Smooth muscle cell (in vitro differentiated cells): ENCODE results near the gene TBC1D22A. TPM values are rescaled to one million over a fixed set of nuclear protein-coding genes. Genes with fewer than 3 reads are reported as not detected.

Source experiments
- DNase-seq: peaks from one replicate; lab custom pipeline; 2025; ENCODE audit not compliant: unreplicated experiment; lab: John Stamatoyannopoulos, UW
- H2AFZ ChIP-seq: fragments of 200-600 bp; sonication (generic); 2 replicates; pipeline ENCODE4 v1.6.0; 2016; ENCODE audit warnings: antibody characterized with exemption, low read depth, mild to moderate bottlenecking
- H3F3A ChIP-seq: fragments of 200-600 bp; sonication (generic); 2 replicates; pipeline ENCODE4 v1.6.0; 2017; ENCODE audit warnings: antibody characterized with exemption, low read depth
- H3K27ac ChIP-seq: fragments of 200-600 bp; sonication (generic); 2 replicates; pipeline ENCODE4 v1.5.1; 2016; ENCODE audit warnings: low read depth, mild to moderate bottlenecking
- H3K27me3 ChIP-seq: fragments of 200-600 bp; sonication (generic); 2 replicates; pipeline ENCODE4 v1.6.1; 2016; ENCODE audit warnings: low read depth, mild to moderate bottlenecking
- H3K36me3 ChIP-seq: fragments of 200-600 bp; sonication (generic); 2 replicates; pipeline ENCODE4 v1.5.1; 2016; ENCODE audit warnings: low read depth
- H3K4me1 ChIP-seq: fragments of 200-600 bp; sonication (generic); 2 replicates; pipeline ENCODE4 v1.5.1; 2016; ENCODE audit warnings: low read depth
- H3K4me2 ChIP-seq: fragments of 200-600 bp; sonication (generic); 2 replicates; pipeline ENCODE4 v1.6.0; 2016; ENCODE audit warnings: mild to moderate bottlenecking
- H3K4me3 ChIP-seq: fragments of 200-600 bp; sonication (generic); 2 replicates; pipeline ENCODE4 v1.5.1; 2016; ENCODE audit warnings: mild to moderate bottlenecking
- H3K79me2 ChIP-seq: fragments of 200-600 bp; sonication (generic); 2 replicates; pipeline ENCODE4 v1.6.0; 2016; ENCODE audit warnings: low read depth, mild to moderate bottlenecking
- H3K9ac ChIP-seq: fragments of 200-600 bp; sonication (generic); 2 replicates; pipeline ENCODE4 v1.6.0; 2016; ENCODE audit warnings: low read depth
- H3K9me3 ChIP-seq: fragments of 200-600 bp; sonication (generic); replicated peaks from 2 replicates; pipeline ENCODE4 v1.5.1; 2016; ENCODE audit warnings: low read depth
- H4K20me1 ChIP-seq: fragments of 200-600 bp; sonication (generic); 2 replicates; pipeline ENCODE4 v1.6.0; 2016; ENCODE audit warnings: low read depth
- WGBS: methylation state at CpG from one replicate; pipeline ENCODE4 v1.1.7; 2016; ENCODE audit warnings: low lambda C conversion rate; 5-methylcytosine and 5-hydroxymethylcytosine counted together
- polyA plus RNA-seq: library from polyadenylated mRNA; unstranded; fragments of >200 nt; fragmentation: Nextera tagmentation; extraction: Ambion mirVana; gene quantifications from 2 replicates; pipeline ENCODE4 v1.2.1, GENCODE V29; 2016
- total RNA-seq: library from RNA; depleted of rRNA; stranded (reverse); fragments of >200 nt; gene quantifications from 2 replicates; pipeline ENCODE4 v1.2.3, GENCODE V29; 2014
- TF ChIP-seq, protein P1 (sequence below): fragments of 200-600 bp; sonication (generic); IDR thresholded peaks from 2 replicates; pipeline ENCODE4 v1.5.1; 2017; ENCODE audit warnings: borderline replicate concordance, mild to moderate bottlenecking, antibody characterized with exemption; ENCODE audit not compliant: insufficient read depth, poor library complexity, severe bottlenecking

The TBC1D22A gene
- total and polyA plus RNA-seq, 2 experiments from 2014 or later: 12.5 to 14.4 TPM

DNA sequence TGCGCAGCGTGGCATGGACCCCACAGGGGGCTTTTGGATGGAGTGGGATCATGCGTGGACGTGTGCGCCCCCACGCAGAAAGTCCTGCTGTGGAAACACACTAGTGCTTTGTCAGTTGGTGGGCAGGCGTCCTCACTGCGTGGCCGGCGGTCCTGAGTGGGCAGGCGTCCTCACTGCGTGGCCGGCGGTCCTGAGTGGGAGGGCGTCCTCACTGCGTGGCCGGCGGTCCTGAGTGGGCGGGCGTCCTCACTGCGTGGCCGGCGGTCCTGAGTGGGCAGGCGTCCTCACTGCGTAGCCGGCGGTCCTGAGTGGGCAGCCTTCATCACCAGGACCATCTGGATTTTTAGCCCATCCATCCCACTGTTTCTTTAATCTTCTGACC, 205.9 kb downstream of the TBC1D22A start:
- H3K79me2 ChIP-seq: no peaks in the 10 kb centered on the region

DNA sequence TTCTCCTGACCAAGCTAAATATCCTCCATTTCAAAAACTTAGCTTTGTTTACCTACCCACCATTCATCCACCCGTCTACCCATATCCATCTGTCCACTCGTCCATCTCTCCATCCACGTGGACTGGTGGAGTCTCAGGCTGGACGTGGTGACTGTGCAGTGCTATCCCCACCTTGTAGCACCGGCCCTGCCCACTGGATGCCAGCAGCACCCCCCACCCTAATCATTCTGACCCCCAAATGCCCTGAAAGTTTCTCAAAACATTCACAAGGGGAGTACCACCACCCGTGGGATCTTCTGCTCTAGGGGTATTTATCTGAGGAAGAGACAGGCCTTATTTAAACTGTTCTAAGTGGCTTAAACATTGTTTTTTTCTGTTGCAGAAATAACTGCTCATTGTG, 206.4 kb downstream of the TBC1D22A start:
- Histone ChIP-seq H3K36me3 (no peaks in the 10 kb centered on the region), H3K9me3 (no peaks in the 10 kb centered on the region), H3K79me2 (no peaks in the 10 kb centered on the region), H2AFZ (no peak overlapping the region), H3K27ac (no peak overlapping the region), H3K4me2 (no peak overlapping the region), H3K4me3 (no peak overlapping the region), H3F3A (no peaks in the 10 kb centered on the region), H3K27me3 (no peaks in the 10 kb centered on the region), H4K20me1 (peaks cover 64% of the 10 kb centered on the region), H3K9ac (no peak overlapping the region), H3K4me1 (peaks cover 8% of the 10 kb centered on the region)
- DNase-seq: no peak
- WGBS: 96% methylated on average over 6 of the region's 6 CpGs
- TF ChIP-seq, protein P1, sequence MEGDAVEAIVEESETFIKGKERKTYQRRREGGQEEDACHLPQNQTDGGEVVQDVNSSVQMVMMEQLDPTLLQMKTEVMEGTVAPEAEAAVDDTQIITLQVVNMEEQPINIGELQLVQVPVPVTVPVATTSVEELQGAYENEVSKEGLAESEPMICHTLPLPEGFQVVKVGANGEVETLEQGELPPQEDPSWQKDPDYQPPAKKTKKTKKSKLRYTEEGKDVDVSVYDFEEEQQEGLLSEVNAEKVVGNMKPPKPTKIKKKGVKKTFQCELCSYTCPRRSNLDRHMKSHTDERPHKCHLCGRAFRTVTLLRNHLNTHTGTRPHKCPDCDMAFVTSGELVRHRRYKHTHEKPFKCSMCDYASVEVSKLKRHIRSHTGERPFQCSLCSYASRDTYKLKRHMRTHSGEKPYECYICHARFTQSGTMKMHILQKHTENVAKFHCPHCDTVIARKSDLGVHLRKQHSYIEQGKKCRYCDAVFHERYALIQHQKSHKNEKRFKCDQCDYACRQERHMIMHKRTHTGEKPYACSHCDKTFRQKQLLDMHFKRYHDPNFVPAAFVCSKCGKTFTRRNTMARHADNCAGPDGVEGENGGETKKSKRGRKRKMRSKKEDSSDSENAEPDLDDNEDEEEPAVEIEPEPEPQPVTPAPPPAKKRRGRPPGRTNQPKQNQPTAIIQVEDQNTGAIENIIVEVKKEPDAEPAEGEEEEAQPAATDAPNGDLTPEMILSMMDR: no peak

More for the DNA sequence above, 205.9 kb downstream of the TBC1D22A start:
- H3F3A ChIP-seq: no peaks in the 10 kb centered on the region
- over 99% methylated on average over 20 of the region's 27 CpGs for WGBS
- no peak overlapping the region for H3K4me2 ChIP-seq
- H3K27me3 ChIP-seq: no peaks in the 10 kb centered on the region
- H3K9ac ChIP-seq: no peak overlapping the region
- no peaks in the 10 kb centered on the region for H3K36me3 ChIP-seq
- DNase-seq: no peak
- H3K4me1 ChIP-seq: peaks cover 8% of the 10 kb centered on the region
- H3K4me3 ChIP-seq: no peak overlapping the region
- no peak overlapping the region for H3K27ac ChIP-seq
- H2AFZ ChIP-seq: no peak overlapping the region
- TF ChIP-seq, protein P1: no peak
- H4K20me1 ChIP-seq: peaks cover 66% of the 10 kb centered on the region
- H3K9me3 ChIP-seq: no peaks in the 10 kb centered on the region

DNA sequence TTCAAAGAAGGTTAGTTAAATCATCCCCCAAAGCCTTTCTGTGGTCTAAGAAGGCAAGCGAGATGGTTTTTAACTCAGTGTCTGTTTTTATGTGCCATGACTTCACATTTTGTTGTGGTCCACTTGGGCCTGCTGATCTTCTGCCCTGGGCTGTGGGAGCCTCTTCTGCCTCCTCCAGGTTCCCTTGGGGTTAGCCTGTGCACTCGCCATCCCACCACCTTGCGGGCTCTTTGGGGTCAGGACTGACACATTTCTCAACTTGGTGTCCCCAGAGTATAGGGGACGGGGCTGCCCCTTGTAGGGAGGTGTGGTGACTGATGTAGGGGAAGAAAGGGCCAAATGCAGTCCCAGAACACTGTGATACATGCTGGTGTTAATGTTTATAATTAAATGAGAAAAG, 207.0 kb downstream of the TBC1D22A start:
- Histone ChIP-seq H3K4me2 (no peak overlapping the region), H3K79me2 (no peaks in the 10 kb centered on the region), H2AFZ (no peak overlapping the region), H3K27ac (no peak overlapping the region), H3K9ac (no peak overlapping the region), H3K4me1 (peaks cover 8% of the 10 kb centered on the region), H3K4me3 (no peak overlapping the region), H3F3A (no peaks in the 10 kb centered on the region), H3K9me3 (no peaks in the 10 kb centered on the region), H3K36me3 (no peaks in the 10 kb centered on the region), H4K20me1 (peaks cover 64% of the 10 kb centered on the region), H3K27me3 (no peaks in the 10 kb centered on the region)
- 97% methylated on average over 4 of the region's 4 CpGs for WGBS
- no peak for DNase-seq
- TF ChIP-seq, protein P1: no peak

DNA sequence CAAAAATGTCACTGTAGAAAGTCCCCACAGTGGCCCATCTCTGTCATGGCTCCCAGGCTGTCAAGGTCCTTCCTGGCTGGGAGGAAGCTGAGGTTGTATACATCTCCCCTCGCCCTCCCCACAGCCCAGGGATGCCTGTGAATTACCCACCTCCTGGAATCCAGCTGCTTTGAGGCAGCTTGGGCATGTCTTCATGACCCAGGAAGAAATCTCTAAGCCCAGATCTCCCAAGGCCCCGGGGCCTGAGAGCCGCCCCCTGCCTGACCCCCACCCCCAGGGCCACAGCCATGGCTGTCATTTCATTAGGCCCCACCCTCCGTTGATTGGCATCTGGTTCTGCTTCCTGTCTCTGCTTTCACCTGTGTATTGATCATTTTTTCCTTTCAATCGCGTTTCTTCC, 207.5 kb downstream of the TBC1D22A start:
- TF ChIP-seq, protein P1: no peak
- H3F3A ChIP-seq: no peaks in the 10 kb centered on the region
- H3K4me2 ChIP-seq: no peak overlapping the region
- H3K27ac ChIP-seq: no peak overlapping the region
- DNase-seq: no peak
- whole genome bisulfite sequencing: 91% methylated on average over 6 of the region's 6 CpGs
- H4K20me1 ChIP-seq: peaks cover 63% of the 10 kb centered on the region
- H3K9me3 ChIP-seq: no peaks in the 10 kb centered on the region
- H3K9ac ChIP-seq: no peak overlapping the region
- peaks cover 8% of the 10 kb centered on the region for H3K4me1 ChIP-seq
- H3K27me3 ChIP-seq: no peaks in the 10 kb centered on the region
- no peaks in the 10 kb centered on the region for H3K79me2 ChIP-seq
- H2AFZ ChIP-seq: no peak overlapping the region
- H3K4me3 ChIP-seq: no peak overlapping the region
- H3K36me3 ChIP-seq: no peaks in the 10 kb centered on the region
